Spinal cord (tissue), 10 donors: ENCODE results near the gene TMIGD1. TPM values are rescaled to one million over a fixed set of nuclear protein-coding genes. Genes with fewer than 3 reads are reported as not detected.

Experiments used
- DNase-seq, 6 donors: peaks; one replicate each; pipeline versions ENCODE4 v3.0.0 to v3.0.0-alpha.2; 2013 to 2015; ENCODE audit warnings: low spot score in 6 of 6, low read depth in 4 of 6
- H3K27ac ChIP-seq: one replicate; pipeline ENCODE4 v1.5.1; 2013; ENCODE audit warnings: low read depth, low read length, control low read depth
- H3K27me3 ChIP-seq: one replicate; pipeline ENCODE4 v1.6.1; 2013; ENCODE audit warnings: low read length; ENCODE audit not compliant: control insufficient read depth, insufficient read depth
- H3K36me3 ChIP-seq: one replicate; pipeline ENCODE4 v1.6.1; 2013; ENCODE audit warnings: low read length; ENCODE audit not compliant: control insufficient read depth, insufficient read depth
- H3K4me1 ChIP-seq: one replicate; pipeline ENCODE4 v1.6.1; 2013; ENCODE audit warnings: low read length; ENCODE audit not compliant: control insufficient read depth, insufficient read depth
- H3K4me3 ChIP-seq: one replicate; pipeline ENCODE4 v1.5.1; 2013; ENCODE audit warnings: low read depth, low read length, control low read depth
- H3K9me3 ChIP-seq: one replicate; pipeline ENCODE4 v1.6.1; 2013; ENCODE audit warnings: low read length; ENCODE audit not compliant: control insufficient read depth, insufficient read depth
- WGBS: methylation state at CpG from one replicate; pipeline ENCODE4 v1.1.5; 2013; ENCODE audit warnings: missing lambda C conversion rate; ENCODE audit not compliant: insufficient coverage; 5-methylcytosine and 5-hydroxymethylcytosine counted together
- long read RNA-seq, 4 donors: transcript quantifications; one replicate each; lab custom pipeline, GENCODE V29; 2026
- polyA plus RNA-seq, 2 donors: library from polyadenylated mRNA; unstranded; fragments of 120-200 nt; gene quantifications; one replicate each; pipeline ENCODE4 v1.2.1, GENCODE V29; 2013; ENCODE audit not compliant: insufficient read length in 2 of 2
- total RNA-seq, 2 donors: library from RNA; depleted of rRNA in 1 of 2; stranded (reverse); fragments of 120-200 nt in 1 of 2; fragments of >200 nt in 1 of 2; gene quantifications; one replicate each; pipeline versions ENCODE4 v1.2.3 to v1.2.4, GENCODE V29; 2013 to 2014
- donor health status: healthy.

The TMIGD1 gene, protein sequence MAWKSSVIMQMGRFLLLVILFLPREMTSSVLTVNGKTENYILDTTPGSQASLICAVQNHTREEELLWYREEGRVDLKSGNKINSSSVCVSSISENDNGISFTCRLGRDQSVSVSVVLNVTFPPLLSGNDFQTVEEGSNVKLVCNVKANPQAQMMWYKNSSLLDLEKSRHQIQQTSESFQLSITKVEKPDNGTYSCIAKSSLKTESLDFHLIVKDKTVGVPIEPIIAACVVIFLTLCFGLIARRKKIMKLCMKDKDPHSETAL
- not detected for total RNA-seq
- polyA plus RNA-seq: not detected
- long read RNA-seq, donor 1: 0 reads
- long read RNA-seq, donor 2: 0 reads
- long read RNA-seq, donor 3: 0 reads
- long read RNA-seq, donor 4: 0 reads

DNA sequence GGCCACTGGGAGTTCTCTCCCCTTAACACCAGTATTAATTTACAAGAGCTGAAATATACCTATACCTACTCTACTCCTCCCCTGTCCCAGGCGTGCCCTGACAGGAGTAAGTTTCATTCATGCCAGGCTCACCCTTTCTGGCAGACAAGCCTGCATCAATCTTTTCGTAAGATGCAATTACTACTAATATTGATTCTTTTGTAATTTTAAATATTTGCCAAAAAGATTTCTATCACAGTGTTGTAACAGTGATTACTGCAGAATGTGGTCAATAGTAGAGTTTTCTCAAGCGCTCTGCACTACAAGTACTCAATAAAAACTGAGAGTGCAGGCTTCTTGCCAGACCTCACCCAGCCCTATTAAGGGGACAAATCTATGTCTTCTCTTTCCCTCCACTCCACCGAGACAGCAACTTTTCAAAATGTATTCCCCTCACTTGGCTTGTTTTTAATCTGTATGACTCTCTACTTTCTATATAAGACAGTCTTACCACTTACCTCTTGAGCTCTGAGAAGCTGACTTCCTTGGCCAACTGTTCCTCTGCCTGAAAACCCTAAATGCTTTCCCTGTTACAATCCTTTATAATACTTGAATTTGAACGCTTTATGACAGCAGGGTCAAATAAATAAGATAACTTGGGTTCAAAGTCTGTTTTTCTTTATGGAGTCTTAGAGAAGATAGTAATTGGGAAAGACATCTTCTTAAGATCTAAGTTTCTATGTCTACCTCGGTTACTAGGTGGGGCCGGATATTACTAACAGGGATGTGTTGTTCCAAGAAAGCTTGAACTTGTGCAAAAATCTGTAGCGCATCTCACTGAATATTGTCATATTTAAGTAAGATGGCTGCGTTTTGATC, at the start of gene TMIGD1:
TMIGD1 (minus strand) TSS at position 555 of the 858 bp plus-strand sequence. CDS start 1,924 bp downstream, outside the sequence.
- Histone ChIP-seq H3K9me3 (no peaks in the 10 kb centered on the region), H3K36me3 (no peaks in the 10 kb centered on the region), H3K4me1 (no peaks in the 10 kb centered on the region), H3K27ac (no peak within 1 kb of the TSS), H3K4me3 (no peak within 1 kb of the TSS), H3K27me3 (no peaks in the 10 kb centered on the region)
- DNase-seq: no peak
- WGBS: 91% methylated on average over 4 of the region's 9 CpGs

DNA sequence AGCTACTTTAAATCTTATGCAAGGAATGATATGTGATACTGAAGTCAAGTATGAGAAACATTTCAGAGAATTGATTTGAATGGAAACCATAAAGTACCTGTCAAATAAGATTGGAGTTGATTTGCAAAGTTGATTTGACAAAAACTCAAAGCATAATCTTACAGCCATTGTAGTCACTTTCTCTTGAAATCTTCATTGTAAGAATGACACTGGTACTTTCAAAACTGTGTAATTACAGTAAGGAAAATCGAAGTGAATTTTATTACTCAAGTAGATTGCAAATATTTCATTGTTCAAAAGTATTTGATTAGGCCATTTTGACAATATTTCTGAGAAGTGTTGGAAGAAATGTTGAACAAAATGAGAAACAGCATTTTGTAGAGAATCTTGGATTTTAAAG, 48.5 kb upstream of the TMIGD1 start:
- H3K27ac ChIP-seq: no peak overlapping the region
- peaks cover 4% of the 10 kb centered on the region for H3K36me3 ChIP-seq
- DNase-seq: no peak
- no peak overlapping the region for H3K4me3 ChIP-seq
- no CpG with 5 or more reads among the region's 1 CpG for WGBS
- H3K27me3 ChIP-seq: no peaks in the 10 kb centered on the region
- no peaks in the 10 kb centered on the region for H3K9me3 ChIP-seq
- H3K4me1 ChIP-seq: peaks cover 8% of the 10 kb centered on the region

DNA sequence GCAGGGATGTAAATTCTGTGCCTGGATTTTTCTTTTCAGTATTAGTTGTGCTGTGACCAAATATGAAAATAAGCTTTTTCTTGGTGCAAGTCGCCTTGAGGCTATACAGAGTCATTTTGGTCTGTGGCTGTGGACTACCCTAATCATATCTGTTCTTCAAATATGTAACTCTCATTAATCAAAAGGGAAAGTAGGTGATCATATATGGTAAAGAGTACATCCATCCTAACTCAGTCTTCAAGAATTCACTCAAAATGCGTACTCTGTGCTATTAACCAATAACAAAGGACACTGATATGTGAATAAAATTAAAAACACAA, 47.4 kb upstream of the TMIGD1 start:
- no peaks in the 10 kb centered on the region for H3K36me3 ChIP-seq
- WGBS: no CpG with 5 or more reads among the region's 2 CpGs
- H3K4me3 ChIP-seq: peak overlapping the region; percentile 78
- H3K9me3 ChIP-seq: no peaks in the 10 kb centered on the region
- peaks cover 8% of the 10 kb centered on the region for H3K4me1 ChIP-seq
- DNase-seq: no peak
- H3K27me3 ChIP-seq: no peaks in the 10 kb centered on the region
- no peak overlapping the region for H3K27ac ChIP-seq

DNA sequence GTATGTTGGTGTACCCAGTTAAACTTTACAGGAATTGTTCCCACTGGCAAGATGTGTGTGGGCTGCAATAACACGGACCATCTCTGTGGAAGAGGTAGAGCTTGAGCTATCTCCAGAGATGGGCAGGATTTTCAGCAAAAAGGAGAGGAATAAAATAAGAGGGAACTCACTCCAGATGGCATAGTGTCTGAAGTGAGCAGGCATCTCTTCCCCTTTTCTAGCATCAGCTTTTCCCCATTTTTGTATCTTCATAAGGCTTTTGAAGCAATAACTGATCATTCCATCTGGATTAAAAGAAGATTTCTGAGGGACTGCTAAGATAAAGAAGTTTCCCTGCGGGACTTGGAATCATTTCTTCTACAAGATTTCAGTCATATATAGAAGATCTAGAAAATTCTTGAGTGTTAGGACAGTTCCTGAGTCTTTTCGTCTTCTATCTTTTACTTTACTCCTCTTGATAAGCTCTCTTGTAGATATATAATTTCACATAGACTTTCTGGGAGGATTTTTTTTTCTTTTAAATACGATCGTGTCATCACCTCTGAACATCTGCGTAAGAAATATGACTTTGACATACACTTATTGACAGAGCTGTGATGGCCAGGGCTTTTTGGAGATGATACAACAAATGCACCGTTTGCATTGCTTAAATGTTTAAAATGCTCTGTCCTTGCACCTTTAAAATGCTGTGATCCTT, 46.9 kb upstream of the TMIGD1 start:
- peak in 1 of 6 donors; percentile 12 for DNase-seq
- Histone ChIP-seq H3K9me3 (no peaks in the 10 kb centered on the region), H3K4me3 (peak overlapping the region; percentile 78), H3K4me1 (peaks cover 8% of the 10 kb centered on the region), H3K27ac (no peak overlapping the region), H3K36me3 (no peaks in the 10 kb centered on the region), H3K27me3 (no peaks in the 10 kb centered on the region)
- WGBS: 0% methylated on average over 2 of the region's 7 CpGs

DNA sequence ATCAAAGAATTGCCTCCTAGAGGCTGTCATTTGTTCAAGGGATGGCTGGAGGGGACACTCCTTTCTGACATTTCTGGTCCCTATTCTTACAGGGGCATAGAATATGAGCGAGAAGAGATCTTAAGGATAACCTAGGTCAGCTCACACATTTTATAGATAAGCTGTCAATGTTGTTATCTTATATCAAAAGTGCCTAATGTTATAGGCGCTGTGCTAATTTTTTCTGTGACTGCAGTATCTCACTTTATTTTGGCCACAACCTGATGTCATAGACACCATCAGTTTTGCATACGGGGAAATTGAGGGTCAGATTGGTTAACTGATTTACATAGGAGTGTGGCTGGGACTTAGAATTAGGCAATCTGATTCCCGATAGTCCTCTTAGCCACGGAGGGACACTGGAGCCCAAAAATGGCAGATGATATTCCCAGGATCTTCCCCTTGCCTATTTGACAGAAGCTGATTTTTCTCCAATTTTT, 46.1 kb upstream of the TMIGD1 start:
- H3K27ac ChIP-seq: peak overlapping the region; percentile 94
- H3K4me3 ChIP-seq: peak overlapping the region; percentile 78
- H3K36me3 ChIP-seq: no peaks in the 10 kb centered on the region
- no peaks in the 10 kb centered on the region for H3K27me3 ChIP-seq
- DNase-seq: peak in 1 of 6 donors; percentile 9
- WGBS: 6% methylated on average over 2 of the region's 5 CpGs
- no peaks in the 10 kb centered on the region for H3K9me3 ChIP-seq
- H3K4me1 ChIP-seq: peaks cover 8% of the 10 kb centered on the region

DNA sequence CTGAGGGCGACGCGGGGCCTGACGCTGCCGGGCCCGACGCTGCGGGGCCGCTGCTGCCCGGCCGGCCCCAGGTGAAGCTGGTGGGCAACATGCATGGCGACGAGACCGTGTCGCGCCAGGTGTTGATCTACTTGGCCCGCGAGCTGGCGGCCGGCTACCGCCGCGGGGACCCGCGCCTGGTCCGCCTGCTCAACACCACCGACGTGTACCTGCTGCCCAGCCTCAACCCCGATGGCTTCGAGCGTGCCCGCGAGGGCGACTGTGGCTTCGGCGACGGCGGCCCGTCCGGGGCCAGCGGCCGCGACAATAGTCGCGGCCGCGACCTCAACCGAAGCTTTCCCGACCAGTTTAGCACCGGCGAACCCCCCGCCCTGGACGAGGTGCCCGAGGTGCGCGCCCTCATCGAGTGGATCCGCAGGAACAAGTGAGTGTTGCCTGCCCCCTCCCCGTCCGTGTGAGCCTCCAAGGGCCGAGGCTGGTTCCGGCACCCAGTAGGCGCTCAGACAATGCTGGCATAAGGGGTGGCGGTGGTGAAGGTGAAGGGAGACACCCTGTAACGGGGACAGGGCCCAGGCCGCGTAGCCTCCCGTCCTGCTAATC, 45.5 kb upstream of the TMIGD1 start:
- Histone ChIP-seq H3K27ac (peak overlapping the region; percentile 94), H3K27me3 (no peaks in the 10 kb centered on the region), H3K4me3 (peak overlapping the region; percentile 78), H3K4me1 (peaks cover 8% of the 10 kb centered on the region), H3K36me3 (no peaks in the 10 kb centered on the region), H3K9me3 (no peaks in the 10 kb centered on the region)
- WGBS: under 1% methylated on average over 64 of the region's 68 CpGs
- DNase-seq: peak in 1 of 6 donors; percentile 28

DNA sequence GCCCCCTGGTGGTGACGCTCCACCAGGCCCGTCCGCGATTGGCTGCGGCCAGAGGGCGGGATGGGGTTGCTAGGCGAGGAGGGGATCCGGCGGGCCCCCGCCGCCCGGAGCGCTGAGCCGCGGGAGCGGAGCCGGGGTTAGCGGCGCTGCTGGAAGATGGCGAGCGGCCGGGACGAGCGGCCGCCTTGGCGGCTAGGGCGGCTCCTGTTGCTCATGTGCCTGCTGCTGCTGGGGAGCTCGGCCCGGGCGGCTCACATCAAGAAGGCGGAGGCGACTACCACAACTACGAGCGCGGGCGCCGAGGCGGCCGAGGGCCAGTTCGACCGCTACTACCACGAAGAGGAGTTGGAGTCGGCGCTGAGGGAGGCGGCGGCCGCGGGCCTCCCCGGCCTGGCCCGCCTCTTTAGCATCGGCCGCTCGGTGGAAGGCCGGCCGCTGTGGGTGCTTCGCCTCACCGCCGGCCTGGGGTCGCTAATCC, 45.0 kb upstream of the TMIGD1 start, which contains the start of gene CPD:
CPD (plus strand) TSS at position 103 of the 478 bp plus-strand sequence; CDS start at position 157, 54 bp downstream.
- peak; percentile 90 to 99 (median 96) for DNase-seq
- H3K27me3 ChIP-seq: no peaks in the 10 kb centered on the region
- peaks cover 8% of the 10 kb centered on the region for H3K4me1 ChIP-seq
- no peaks in the 10 kb centered on the region for H3K9me3 ChIP-seq
- H3K36me3 ChIP-seq: no peaks in the 10 kb centered on the region
- under 1% methylated on average over 59 of the region's 59 CpGs for WGBS
- peak within 1 kb of the TSS; percentile 94 for H3K27ac ChIP-seq
- H3K4me3 ChIP-seq: peak within 1 kb of the TSS; percentile 78

DNA sequence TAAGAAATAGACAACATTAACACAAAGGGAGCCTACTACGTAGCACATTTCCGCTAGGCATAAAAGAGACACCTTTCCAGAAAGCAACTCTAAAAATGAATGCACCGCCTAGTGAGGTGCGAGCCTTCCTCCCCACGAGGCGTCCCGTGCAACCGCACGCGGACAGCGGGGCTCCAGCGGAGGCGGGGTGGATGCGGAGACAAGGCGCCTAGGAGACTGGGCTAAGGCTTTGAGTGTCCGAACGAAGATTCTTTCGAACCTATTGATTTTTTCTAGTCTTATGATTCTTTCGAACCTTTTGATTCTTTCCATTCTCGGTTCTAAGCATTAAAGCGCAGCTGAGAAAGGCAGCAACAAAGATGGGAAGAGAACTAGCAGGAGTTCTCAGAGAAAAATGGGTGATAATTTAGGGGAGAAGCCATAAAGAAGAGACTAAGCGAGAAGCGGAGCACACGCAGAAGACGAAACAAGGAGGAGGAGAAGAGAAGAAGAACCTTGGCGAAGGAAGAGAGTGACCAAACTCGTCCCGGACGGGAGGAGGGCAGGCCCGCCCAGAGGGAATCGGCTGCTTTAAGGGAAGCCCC, 44.5 kb upstream of the TMIGD1 start:
- DNase-seq: no peak
- Histone ChIP-seq H3K4me3 (peak overlapping the region; percentile 78), H3K36me3 (no peaks in the 10 kb centered on the region), H3K27ac (peak overlapping the region; percentile 94), H3K4me1 (peaks cover 8% of the 10 kb centered on the region), H3K9me3 (no peaks in the 10 kb centered on the region), H3K27me3 (no peaks in the 10 kb centered on the region)
- WGBS: 1% methylated on average over 28 of the region's 31 CpGs
